Rectal smooth muscle tissue (tissue), 1 donor: ENCODE measurements around the gene SLC17A7.
"Not testable (repeated sequence)": the region's sequence is repeated elsewhere in the genome, so short reads cannot be mapped to it uniquely, and the experiment has no call there.

Experiments
- H3K27ac ChIP-seq: one replicate; pipeline ENCODE4 v1.7.0; 2013; ENCODE audit warnings: low read depth, low read length, inconsistent platforms
- H3K27me3 ChIP-seq: one replicate; pipeline ENCODE4 v1.7.0; 2013; ENCODE audit warnings: low read length; ENCODE audit not compliant: control insufficient read depth, insufficient read depth
- H3K36me3 ChIP-seq: one replicate; pipeline ENCODE4 v1.7.0; 2013; ENCODE audit warnings: low read length; ENCODE audit not compliant: control insufficient read depth, insufficient read depth
- H3K4me1 ChIP-seq: one replicate; pipeline ENCODE4 v1.7.0; 2013; ENCODE audit warnings: low read length; ENCODE audit not compliant: control insufficient read depth, insufficient read depth
- H3K4me3 ChIP-seq: one replicate; pipeline ENCODE4 v1.7.0; 2013; ENCODE audit warnings: low read length
- H3K9ac ChIP-seq: one replicate; pipeline ENCODE4 v1.7.0; 2013; ENCODE audit warnings: low read length

SLC17A7 gene

GRCh38 chr19:49463960-49464740 is 22.8 kb upstream of the SLC17A7 start:
- Histone ChIP-seq H3K9ac (no peak overlapping the region), H3K4me3 (no peak overlapping the region), H3K27me3 (no peaks in the 10 kb centered on the region), H3K4me1 (no peaks in the 10 kb centered on the region), H3K27ac (no peak overlapping the region), H3K36me3 (peaks cover 2% of the 10 kb centered on the region)

GRCh38 chr19:49462492-49462891 is 21.2 kb upstream of the SLC17A7 start:
- no peaks in the 10 kb centered on the region for H3K4me1 ChIP-seq
- H3K27me3 ChIP-seq = no peaks in the 10 kb centered on the region
- H3K27ac ChIP-seq = no peak overlapping the region
- H3K36me3 ChIP-seq = peaks cover 2% of the 10 kb centered on the region
- no peak overlapping the region for H3K9ac ChIP-seq
- H3K4me3 ChIP-seq = no peak overlapping the region

GRCh38 chr19:49461656-49462055 is 20.3 kb upstream of the SLC17A7 start:
- peaks cover 2% of the 10 kb centered on the region for H3K36me3 ChIP-seq
- no peak overlapping the region for H3K27ac ChIP-seq
- H3K4me3 ChIP-seq = no peak overlapping the region
- no peaks in the 10 kb centered on the region for H3K4me1 ChIP-seq
- H3K9ac ChIP-seq = no peak overlapping the region
- no peaks in the 10 kb centered on the region for H3K27me3 ChIP-seq

- H3K9ac ChIP-seq, H3K36me3 ChIP-seq, H3K4me1 ChIP-seq, H3K27me3 ChIP-seq, H3K27ac ChIP-seq, H3K4me3 ChIP-seq: not testable (repeated sequence)
Observed at GRCh38 chr19:49461130-49461529, 19.8 kb upstream of the SLC17A7 start.

GRCh38 chr19:49459388-49459787 is 18.1 kb upstream of the SLC17A7 start:
- Histone ChIP-seq H3K9ac (no peak overlapping the region), H3K36me3 (peaks cover 2% of the 10 kb centered on the region), H3K27me3 (no peaks in the 10 kb centered on the region), H3K4me3 (no peak overlapping the region), H3K4me1 (no peaks in the 10 kb centered on the region), H3K27ac (no peak overlapping the region)

GRCh38 chr19:49458567-49458903 is 17.2 kb upstream of the SLC17A7 start:
- Histone ChIP-seq H3K27ac (no peak overlapping the region), H3K4me3 (no peak overlapping the region), H3K27me3 (no peaks in the 10 kb centered on the region), H3K4me1 (peaks cover 6% of the 10 kb centered on the region), H3K36me3 (no peaks in the 10 kb centered on the region), H3K9ac (no peak overlapping the region)

- Histone ChIP-seq H3K4me1 (peaks cover 7% of the 10 kb centered on the region), H3K4me3 (no peak overlapping the region), H3K27ac (no peak overlapping the region), H3K27me3 (no peaks in the 10 kb centered on the region), H3K36me3 (no peaks in the 10 kb centered on the region), H3K9ac (no peak overlapping the region)
Observed at GRCh38 chr19:49456326-49456725, 15.0 kb upstream of the SLC17A7 start.

GRCh38 chr19:49455773-49456172 is 14.4 kb upstream of the SLC17A7 start:
- no peak overlapping the region for H3K27ac ChIP-seq
- no peaks in the 10 kb centered on the region for H3K36me3 ChIP-seq
- H3K27me3 ChIP-seq = no peaks in the 10 kb centered on the region
- no peak overlapping the region for H3K4me3 ChIP-seq
- no peak overlapping the region for H3K9ac ChIP-seq
- peaks cover 7% of the 10 kb centered on the region for H3K4me1 ChIP-seq

- Histone ChIP-seq H3K27ac (peak overlapping the region; percentile 99), H3K36me3 (no peaks in the 10 kb centered on the region), H3K4me3 (peak overlapping the region; percentile 93), H3K4me1 (peaks cover 7% of the 10 kb centered on the region), H3K9ac (peak overlapping the region; percentile 94), H3K27me3 (no peaks in the 10 kb centered on the region)
Observed at GRCh38 chr19:49453757-49454240, 12.5 kb upstream of the SLC17A7 start.

- H3K9ac ChIP-seq = peak within 1 kb of the TSS; percentile 94
- peak within 1 kb of the TSS; percentile 93 for H3K4me3 ChIP-seq
- peak within 1 kb of the TSS; percentile 99 for H3K27ac ChIP-seq
- H3K36me3 ChIP-seq = no peaks in the 10 kb centered on the region
- no peaks in the 10 kb centered on the region for H3K27me3 ChIP-seq
- H3K4me1 ChIP-seq = peaks cover 7% of the 10 kb centered on the region
Observed at GRCh38 chr19:49453013-49453756, 11.9 kb upstream of the SLC17A7 start, which contains the start of gene ALDH16A1. Gene ALDH16A1, plus strand, starts transcription at chr19:49453225. Its CDS starts 107 bp downstream, at chr19:49453332.

GRCh38 chr19:49451430-49452181 is 10.3 kb upstream of the SLC17A7 start, which contains the start of gene PIH1D1:
Gene PIH1D1, minus strand, starts transcription at chr19:49451814. Its CDS starts 240 bp downstream, at chr19:49451574.
- Histone ChIP-seq H3K4me3 (peak within 1 kb of the TSS; percentile 81), H3K9ac (peak within 1 kb of the TSS; percentile 63), H3K27me3 (no peaks in the 10 kb centered on the region), H3K4me1 (peaks cover 7% of the 10 kb centered on the region), H3K27ac (peak within 1 kb of the TSS; percentile 99), H3K36me3 (no peaks in the 10 kb centered on the region)

- Histone ChIP-seq H3K27ac (no peak overlapping the region), H3K9ac (no peak overlapping the region), H3K27me3 (no peaks in the 10 kb centered on the region), H3K4me3 (peak overlapping the region; percentile 47), H3K4me1 (peaks cover 7% of the 10 kb centered on the region), H3K36me3 (no peaks in the 10 kb centered on the region)
Observed at GRCh38 chr19:49450405-49450804, 9.1 kb upstream of the SLC17A7 start.
